Gastroesophageal sphincter (tissue), 3 donors: ENCODE results near the gene CHKA.

Experiments
- POLR2AphosphoS5 ChIP-seq: sonication (generic); formaldehyde crosslinking; IDR thresholded peaks from one replicate; pipeline ENCODE4 v1.6.1; 2017; ENCODE audit warnings: antibody characterized with exemption
- TF ChIP-seq, protein P1 (sequence below), 4 experiments: fragments of 200-600 bp in 2 of 4; fragments of 450-650 bp in 2 of 4; sonication (generic) in 1 of 4; IDR thresholded peaks; one replicate each; pipeline ENCODE4 v1.5.1; 2017 to 2019; ENCODE audit warnings: antibody characterized with exemption in 4 of 4, mild to moderate bottlenecking in 2 of 4, moderate library complexity in 2 of 4

DNA sequence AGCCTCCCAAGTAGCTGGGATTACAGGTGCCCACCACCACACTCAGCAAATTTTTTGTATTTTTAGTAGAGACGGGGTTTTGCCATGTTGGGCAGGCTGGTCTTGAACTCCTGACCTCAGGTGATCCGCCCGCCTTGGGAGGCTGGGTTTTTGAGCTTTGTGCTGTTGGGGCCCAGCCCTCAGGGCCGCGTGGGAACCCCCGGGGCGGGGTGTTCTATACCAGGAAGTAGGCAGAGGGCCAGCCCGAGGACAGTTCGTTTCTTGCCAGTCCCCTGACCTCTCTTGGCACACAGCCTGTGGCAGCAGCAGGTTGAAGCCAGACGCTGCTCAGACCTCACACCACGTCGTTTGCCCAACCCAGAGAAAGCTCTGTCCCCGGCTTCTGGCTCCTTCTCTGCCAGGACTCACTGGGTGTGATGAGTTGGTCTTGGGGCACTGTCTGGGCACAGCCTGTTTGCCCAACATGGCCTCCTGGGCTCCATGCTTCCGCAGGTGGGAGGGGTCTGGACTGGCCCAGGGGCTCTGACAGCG lies 24.9 kb upstream of the CHKA start:
- TF ChIP-seq POLR2AphosphoS5 = no peak
- TF ChIP-seq, protein P1, sequence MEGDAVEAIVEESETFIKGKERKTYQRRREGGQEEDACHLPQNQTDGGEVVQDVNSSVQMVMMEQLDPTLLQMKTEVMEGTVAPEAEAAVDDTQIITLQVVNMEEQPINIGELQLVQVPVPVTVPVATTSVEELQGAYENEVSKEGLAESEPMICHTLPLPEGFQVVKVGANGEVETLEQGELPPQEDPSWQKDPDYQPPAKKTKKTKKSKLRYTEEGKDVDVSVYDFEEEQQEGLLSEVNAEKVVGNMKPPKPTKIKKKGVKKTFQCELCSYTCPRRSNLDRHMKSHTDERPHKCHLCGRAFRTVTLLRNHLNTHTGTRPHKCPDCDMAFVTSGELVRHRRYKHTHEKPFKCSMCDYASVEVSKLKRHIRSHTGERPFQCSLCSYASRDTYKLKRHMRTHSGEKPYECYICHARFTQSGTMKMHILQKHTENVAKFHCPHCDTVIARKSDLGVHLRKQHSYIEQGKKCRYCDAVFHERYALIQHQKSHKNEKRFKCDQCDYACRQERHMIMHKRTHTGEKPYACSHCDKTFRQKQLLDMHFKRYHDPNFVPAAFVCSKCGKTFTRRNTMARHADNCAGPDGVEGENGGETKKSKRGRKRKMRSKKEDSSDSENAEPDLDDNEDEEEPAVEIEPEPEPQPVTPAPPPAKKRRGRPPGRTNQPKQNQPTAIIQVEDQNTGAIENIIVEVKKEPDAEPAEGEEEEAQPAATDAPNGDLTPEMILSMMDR (IDR thresholded peaks at IDR 0.05) = no peak
